Measurements from ENCODE around the gene KIF16B. TPM values are rescaled to one million over a fixed set of nuclear protein-coding genes. Genes with fewer than 3 reads are reported as not detected.

KIF16B gene, protein sequence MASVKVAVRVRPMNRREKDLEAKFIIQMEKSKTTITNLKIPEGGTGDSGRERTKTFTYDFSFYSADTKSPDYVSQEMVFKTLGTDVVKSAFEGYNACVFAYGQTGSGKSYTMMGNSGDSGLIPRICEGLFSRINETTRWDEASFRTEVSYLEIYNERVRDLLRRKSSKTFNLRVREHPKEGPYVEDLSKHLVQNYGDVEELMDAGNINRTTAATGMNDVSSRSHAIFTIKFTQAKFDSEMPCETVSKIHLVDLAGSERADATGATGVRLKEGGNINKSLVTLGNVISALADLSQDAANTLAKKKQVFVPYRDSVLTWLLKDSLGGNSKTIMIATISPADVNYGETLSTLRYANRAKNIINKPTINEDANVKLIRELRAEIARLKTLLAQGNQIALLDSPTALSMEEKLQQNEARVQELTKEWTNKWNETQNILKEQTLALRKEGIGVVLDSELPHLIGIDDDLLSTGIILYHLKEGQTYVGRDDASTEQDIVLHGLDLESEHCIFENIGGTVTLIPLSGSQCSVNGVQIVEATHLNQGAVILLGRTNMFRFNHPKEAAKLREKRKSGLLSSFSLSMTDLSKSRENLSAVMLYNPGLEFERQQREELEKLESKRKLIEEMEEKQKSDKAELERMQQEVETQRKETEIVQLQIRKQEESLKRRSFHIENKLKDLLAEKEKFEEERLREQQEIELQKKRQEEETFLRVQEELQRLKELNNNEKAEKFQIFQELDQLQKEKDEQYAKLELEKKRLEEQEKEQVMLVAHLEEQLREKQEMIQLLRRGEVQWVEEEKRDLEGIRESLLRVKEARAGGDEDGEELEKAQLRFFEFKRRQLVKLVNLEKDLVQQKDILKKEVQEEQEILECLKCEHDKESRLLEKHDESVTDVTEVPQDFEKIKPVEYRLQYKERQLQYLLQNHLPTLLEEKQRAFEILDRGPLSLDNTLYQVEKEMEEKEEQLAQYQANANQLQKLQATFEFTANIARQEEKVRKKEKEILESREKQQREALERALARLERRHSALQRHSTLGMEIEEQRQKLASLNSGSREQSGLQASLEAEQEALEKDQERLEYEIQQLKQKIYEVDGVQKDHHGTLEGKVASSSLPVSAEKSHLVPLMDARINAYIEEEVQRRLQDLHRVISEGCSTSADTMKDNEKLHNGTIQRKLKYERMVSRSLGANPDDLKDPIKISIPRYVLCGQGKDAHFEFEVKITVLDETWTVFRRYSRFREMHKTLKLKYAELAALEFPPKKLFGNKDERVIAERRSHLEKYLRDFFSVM (N-terminal part only)
- total RNA-seq, result 17.8 TPM
- long read RNA-seq, partial matches to known transcripts, result 33 of 42 reads
- long read RNA-seq, other reads (novel, unspliced or antisense), result 9 of 42 reads

DNA sequence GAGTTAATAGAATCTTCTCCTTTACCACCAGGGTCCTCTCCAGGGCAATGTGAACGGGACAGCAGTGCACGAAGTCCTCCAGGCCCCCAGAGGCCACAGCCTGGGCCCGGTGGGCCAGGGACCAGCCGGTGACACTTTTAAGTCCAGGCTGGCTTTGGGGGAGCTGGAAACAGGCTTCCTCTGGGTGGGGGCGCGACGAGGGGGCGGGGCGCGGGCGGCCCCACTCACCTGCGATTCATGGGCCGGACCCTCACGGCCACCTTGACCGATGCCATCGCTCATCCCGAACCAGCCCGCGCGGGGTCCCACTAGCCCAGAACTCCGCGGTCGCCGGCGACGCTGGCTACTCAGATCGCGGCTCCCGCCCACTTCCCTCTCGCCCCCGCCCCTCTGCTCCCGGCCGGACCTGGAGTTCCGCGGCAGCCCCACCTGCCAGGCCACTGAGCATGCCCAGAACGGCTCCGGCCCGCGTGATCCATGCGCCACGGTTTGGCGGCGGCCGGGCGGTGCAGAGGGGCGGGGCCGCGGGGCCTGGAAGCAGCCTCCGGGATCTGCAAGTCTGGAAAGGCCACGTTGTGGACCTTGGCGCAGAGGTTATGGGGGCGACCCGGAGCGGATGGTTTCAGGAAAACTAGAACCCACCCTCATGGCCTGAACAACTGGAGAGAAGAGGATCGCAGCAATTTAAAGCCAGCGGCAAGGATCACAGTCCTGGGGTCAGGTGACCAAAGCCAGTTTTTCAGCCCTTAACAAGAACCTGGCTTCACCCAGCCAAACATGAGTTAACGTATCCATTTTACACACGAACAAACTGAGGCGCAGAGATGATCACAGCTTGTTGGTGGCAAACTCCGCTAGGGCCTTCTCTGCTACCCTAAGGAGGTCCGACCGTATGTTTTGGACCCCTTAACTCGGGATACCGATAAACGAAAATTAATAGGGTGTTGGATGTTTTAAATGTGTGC lies at the start of gene KIF16B:
Gene KIF16B, minus strand, starts transcription at position 448 of the 965 bp plus-strand sequence. Its CDS starts 173 bp downstream, at position 275.
- peak; percentile 97 for ATAC-seq

DNA sequence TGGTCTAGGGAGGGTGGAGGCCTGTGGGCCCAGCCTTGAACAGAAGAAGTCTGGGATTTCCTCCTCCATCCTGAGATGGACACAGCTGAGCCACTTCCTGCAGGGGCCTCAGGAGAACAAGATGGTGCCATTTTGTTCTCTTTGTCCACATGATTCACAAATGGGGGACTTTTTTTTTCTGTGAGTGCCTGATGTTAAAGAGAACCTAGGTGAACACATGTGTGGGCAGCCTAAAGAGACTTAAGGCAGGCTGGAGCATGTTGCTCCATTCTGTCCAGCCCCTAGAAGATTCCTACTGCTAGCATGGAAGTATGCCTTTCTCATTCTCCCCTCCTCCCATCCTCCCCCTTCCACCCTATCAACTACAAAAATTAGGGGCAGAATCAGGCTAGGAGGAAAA lies 49.3 kb upstream of the KIF16B start:
- DNase-seq, result no peak
- ATAC-seq, result no peak
- intact Hi-C loops (cut with micrococcal nuclease), result no loop called here

More for the DNA sequence above, at the start of gene KIF16B:
- intact Hi-C loops (cut with micrococcal nuclease), result loop anchor here (10.0 kb wide), 1 partner anchor 162 kb away; the partner anchor contains the start of gene SNRPB2
- peak; percentile 96 for DNase-seq

DNA sequence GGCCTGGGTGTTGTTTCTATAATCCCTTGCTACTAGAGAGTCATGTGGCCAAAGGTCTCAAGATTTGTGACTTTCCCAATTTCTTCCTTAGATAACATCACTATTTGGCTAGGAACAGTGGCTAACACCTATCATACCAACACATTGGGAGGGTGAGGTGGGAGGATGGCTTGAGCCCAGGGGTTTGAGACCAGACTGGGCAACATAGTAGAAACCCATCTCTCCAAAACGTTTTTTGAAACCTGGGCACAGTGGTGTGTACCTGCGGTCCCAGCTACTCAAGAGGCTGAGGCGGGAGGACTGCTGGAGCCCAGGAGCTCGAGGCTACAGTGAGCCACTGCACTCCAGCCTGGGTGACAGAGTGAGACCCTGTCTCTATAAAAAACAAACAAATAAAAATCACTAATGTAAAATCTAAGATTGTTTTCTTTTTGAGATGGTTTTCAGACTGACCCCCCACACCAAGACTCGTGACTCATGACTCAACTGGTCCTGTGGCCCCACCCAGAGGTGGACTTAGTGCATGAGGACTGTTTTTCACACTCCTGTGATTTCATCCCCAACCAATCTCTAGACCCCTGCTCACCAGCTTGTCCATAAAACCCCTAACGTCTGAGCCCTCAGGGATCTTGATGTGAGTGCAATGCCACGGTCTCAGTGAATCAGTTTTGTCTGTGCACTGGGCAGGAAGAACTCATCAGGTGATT lies 48.3 kb upstream of the KIF16B start:
- ATAC-seq, result no peak

DNA sequence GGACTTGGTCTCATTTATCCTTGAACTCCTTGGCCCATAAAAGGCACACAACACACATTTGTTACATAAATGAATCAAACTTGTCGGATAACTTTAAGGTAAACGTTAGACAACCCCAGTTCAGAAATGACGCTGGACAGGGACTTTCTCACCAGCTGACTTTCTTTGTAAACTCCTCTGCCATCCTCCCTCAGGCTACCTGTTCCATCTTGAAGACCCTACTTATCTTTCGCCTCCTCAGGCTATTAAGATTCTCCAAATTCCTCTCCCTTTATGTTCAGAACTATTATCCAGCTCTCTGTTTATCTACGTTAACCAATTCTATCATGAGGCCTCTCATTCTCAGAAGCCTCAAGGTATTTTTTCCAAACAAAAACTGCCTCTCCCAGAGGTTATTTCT lies 47.7 kb upstream of the KIF16B start:
- DNase-seq, result no peak
- ATAC-seq, result no peak
- intact Hi-C loops (cut with micrococcal nuclease), result no loop called here

More for the DNA sequence above, 48.3 kb upstream of the KIF16B start:
- DNase-seq, result no peak
- intact Hi-C loops (cut with micrococcal nuclease), result no loop called here

DNA sequence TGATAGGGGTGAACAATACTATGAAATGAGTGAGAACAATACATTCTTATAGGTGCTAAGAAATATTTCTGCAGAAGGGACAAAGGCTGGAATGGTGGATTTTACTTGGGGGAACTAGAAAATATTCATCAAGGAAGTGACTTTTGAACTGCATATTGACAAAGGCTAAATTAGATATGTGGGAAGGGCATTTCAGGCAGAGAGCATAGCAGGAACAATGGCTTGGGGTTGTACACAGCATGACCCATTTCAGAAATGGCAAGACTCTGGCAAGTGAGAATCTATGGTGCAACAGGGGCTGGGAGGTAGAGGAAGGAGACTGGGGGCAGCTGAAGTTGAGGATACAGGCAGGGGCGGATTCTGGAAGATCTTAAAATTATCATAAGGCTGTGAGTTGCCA lies 46.7 kb upstream of the KIF16B start:
- intact Hi-C loops (cut with micrococcal nuclease), result no loop called here
- DNase-seq (no peak), ATAC-seq (no peak)

DNA sequence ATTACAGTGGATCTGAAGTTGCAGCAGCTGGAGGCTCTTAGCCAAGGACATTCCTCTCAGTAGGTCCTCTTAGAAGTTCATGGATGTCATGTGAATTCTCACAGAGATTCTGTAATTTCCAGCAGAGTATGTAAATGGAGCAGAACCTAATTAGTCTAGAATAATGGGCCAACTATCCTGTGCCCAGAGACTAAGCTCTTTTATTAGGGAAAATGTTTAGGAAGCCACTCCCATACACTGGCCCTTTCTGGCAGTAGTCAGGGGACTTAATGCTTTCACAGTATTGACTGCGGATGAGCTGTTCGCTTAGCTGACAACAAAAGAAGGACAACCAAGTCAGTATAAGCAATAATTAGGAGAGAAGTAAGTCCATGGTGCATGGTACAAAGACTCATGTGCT lies 43.8 kb upstream of the KIF16B start:
- DNase-seq (no peak), ATAC-seq (no peak)
- intact Hi-C loops (cut with micrococcal nuclease), result no loop called here

DNA sequence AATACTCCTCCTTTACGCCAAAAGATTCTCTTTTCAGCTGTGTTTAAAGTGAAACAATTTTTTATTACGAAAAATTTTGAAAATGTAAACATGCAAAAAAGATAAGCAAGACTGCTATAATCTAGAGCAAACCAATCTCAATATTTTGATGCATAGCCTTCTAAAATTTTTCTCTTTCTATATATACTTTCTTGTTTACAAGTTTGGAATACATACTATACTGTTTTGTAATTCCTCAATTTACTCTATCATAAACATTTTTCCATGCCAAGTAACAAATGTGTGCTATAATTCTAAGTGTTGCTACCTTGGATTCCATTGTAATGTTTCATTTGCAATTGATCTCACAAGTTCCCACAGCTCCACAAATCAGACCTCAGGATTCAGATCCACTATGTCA lies 43.1 kb upstream of the KIF16B start:
- no peak for DNase-seq
- no peak for ATAC-seq
- intact Hi-C loops (cut with micrococcal nuclease), result no loop called here

DNA sequence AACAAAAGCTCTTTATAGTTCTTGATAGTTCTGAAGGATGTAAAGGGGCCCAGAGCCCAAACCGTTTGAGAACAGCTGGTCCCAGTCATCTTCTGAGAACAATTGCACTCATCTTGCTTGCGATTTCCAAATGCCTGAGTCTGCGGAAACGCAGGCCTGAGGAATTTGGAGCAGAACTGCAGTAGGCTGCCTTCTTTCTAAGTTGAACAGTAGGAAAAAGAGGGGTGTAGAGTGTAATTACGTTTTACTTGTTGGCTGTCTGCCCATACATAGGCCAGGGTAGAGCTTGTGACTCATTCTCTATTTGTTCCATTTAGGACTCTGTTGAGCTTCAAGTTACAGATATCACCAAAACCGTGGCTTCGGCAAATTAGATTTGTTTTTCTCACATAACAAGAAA lies 42.0 kb upstream of the KIF16B start:
- intact Hi-C loops (cut with micrococcal nuclease), result no loop called here
- peak; percentile 86 for ATAC-seq
- DNase-seq, result peak; percentile 30

DNA sequence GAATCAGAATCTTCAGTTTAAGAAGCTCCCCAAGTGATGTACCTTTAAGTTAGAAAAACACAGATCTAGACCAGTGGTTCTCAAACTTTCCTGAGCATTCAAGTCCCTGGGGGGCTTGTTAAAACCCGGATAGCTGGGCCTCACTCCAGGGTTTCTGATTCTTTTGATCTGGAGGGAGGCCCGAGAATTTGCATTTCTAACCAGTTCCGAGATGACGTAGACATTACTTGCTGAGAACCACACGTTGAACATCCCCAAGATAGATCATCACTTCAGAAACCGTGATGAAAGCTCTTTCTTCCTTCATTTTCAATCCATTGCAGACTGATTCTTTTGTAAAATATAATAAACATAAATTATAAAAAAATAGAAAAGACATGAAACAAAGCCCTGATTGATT lies 40.7 kb upstream of the KIF16B start:
- DNase-seq (no peak), ATAC-seq (peak; percentile 13)
- intact Hi-C loops (cut with micrococcal nuclease), result no loop called here

DNA sequence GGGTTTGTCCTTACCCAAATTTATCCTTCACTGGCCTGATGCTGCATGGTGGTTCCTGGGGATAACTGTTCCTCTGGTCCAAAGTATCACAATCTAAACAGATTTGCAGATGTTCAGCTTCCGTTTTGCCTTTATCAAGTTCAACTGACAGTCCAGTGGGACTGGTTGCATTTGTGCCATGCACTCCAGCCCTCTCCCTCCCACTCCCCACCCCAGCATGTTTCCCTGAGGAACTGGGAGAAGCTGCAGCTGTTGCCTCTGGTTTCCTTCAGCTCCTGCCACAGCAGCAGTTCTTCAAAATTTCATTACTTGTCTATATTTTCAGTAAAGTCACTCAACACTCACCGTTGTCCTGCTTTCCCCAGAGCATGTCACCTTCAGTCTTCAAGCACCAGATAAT lies 39.5 kb upstream of the KIF16B start:
- ATAC-seq (peak; percentile 60), DNase-seq (peak; percentile 30)
- intact Hi-C loops (cut with micrococcal nuclease), result no loop called here

DNA sequence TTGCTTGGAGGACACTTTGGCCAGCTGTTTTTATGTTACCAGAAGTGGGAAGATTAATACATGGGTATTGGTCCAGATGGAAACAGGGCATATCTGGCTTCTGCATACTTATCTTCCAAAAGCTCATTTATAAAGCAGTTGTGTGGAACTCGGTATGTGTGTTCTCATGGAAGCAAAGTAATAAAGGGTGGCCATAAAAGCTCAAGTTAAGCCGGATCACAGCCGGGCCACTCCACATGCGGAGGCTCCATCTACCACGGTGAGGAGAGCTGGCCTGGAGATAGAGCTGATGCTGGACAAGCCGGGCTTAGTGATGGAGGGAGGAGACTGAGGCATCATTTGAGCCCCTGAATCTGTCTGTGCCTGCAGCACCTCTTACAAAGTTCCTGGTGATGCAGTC lies 38.6 kb upstream of the KIF16B start:
- DNase-seq (no peak), ATAC-seq (no peak)
- intact Hi-C loops (cut with micrococcal nuclease), result no loop called here

DNA sequence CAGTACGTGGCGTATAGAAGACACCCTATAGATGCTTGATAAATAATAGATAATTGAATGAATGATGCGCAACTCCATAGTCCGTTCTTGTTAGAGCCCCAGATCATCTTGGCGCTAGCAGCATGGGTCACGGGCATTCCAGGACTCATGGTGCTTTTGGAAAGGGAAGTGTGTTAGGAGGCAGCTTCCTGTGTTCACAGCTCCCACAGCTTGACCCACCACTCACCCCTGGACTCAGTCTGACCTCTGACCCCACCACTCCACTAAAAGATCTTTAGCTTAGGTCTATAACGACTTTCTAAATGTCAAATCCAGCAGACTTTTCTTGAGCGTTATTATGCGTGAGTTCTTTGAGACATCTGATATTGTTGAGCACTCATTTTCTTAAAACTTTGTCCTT lies 35.8 kb upstream of the KIF16B start:
- ATAC-seq (no peak), DNase-seq (no peak)
- intact Hi-C loops (cut with micrococcal nuclease), result no loop called here

DNA sequence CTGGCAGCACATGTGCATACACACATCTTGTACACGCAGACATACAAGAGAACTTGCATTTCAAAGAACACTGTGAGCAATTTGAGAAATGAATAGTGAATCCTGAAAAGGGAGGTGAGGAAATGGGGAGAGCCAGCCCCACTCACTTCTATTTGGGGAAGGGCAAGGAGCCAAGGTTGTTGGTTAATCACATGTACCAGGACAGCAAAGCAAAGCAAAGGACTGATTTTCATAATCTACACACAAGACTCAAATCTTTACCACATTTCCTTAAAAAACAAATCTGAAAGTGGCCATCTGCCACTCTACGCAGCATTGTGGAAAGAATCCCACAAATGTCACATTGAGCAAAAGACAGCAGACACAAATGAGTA lies 35.0 kb upstream of the KIF16B start:
- intact Hi-C loops (cut with micrococcal nuclease), result no loop called here
- no peak for DNase-seq
- peak; percentile 69 for ATAC-seq

DNA sequence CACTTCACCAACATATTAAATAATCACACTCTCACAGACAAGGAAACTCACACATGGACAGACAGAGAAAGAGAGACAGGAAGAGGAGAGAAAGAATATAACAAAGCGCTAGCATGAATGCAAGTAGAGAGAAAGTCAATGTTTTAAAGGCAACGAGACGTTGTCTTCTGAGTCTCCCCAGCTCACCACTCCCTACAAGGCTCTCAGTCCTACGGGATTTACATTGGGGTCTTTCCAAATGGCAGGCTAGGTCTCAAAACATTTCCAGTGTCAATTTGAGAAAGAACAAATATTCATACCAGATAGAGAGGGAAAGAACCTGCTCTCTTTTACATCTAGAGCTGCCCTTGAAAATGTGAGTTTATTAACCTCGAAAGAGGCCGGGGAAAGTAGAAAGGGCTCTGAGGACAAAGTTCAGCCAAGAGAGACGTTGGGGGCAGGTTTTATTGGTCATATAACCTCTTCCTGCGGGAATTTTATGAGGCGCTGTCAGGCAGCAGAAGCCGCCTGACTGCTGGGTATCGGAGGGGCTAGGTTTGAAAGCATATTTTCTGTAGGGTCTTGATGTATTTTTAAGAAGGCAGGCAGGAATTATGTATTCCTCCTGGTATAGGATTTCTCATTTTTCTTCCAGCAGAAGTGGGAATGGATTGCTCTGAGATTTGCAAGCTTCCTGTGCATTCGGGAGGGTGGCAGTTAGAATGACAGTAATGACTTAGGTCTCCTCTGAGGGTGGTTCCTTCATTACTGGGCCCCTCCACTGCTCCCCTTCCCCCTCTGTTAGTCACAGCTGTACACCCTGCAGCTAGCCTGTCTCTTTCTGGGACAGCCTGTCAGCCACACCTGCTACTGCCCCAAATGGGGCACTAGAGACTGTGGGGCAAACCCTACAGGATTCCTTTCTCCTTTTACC lies 34.4 kb upstream of the KIF16B start:
- no peak for DNase-seq
- intact Hi-C loops (cut with micrococcal nuclease), result no loop called here
- peak; percentile 62 for ATAC-seq

DNA sequence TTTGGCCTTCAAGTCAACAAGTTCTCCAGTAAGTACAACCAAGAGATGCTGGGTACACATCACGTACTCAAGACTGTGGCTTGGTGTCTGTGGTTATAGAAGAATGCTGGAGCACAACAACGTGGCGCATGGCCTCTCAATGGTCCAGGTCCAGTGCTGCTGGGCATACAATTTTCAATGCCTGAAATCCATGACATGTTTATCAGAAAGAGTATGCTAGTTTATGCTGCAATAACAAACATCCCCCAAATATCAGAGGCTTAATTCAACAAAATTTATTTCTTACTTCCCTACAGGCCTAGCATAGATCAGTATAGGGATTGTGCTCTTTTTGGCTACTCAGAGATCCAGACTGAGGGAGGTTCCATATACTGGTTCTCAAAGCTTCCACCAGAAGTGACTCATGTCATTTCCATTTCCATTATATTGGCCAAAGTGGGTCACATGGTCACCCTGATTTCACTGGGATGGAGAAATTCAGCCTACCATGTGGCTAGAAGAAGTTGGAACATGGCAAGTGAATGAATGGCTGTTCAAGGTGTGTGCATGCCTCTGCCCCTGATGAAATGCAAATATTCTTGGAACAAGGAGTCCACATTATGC lies 33.3 kb upstream of the KIF16B start:
- DNase-seq (no peak), ATAC-seq (no peak)
- intact Hi-C loops (cut with micrococcal nuclease), result no loop called here

DNA sequence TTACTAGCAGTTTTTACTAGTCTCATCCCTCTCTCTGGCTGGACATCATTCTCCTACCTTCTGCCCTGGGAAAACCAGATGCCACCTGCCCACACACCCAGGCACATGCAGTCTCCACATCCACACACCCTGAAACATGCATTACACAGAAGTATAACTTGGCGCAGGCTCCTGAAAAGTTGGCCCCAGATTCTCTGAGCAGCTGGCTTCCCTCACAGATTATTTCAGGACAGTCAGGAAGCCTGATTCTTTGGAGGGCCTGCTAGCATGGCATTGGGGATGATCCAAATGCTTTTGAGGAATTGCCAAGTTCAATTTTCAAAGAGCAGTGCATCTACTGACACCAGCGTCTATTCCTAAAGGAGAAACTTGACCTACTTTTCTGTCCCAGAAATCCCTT lies 27.8 kb upstream of the KIF16B start:
- intact Hi-C loops (cut with micrococcal nuclease), result no loop called here
- ATAC-seq (peak; percentile 41), DNase-seq (no peak)
